Activated T-helper 17 cell treated with anti-CD3 and anti-CD28 coated beads, Interleukin-2, amount 50 U/mL, for 72 hours (primary cell): ENCODE measurements around the gene PRKCB. TPM values are rescaled to one million over a fixed set of nuclear protein-coding genes. Genes with fewer than 3 reads are reported as not detected.

Experiments used
- ATAC-seq: fragments of 150-1000 bp; cut with Tn5 transposase; replicated peaks from 2 replicates; pipeline ENCODE4 v1.10.0; 2021; ENCODE audit warnings: mild to moderate bottlenecking, moderate library complexity
- H3K27ac Mint-ChIP-seq: one replicate; pipeline ENCODE4 v1.8.0; 2022; ENCODE audit warnings: mixed read lengths
- H3K27me3 Mint-ChIP-seq: one replicate; pipeline ENCODE4 v1.8.0; 2022; ENCODE audit warnings: mixed read lengths
- H3K36me3 Mint-ChIP-seq: one replicate; pipeline ENCODE4 v1.8.0; 2022; ENCODE audit warnings: low read depth, mild to moderate bottlenecking, mixed read lengths
- H3K4me1 Mint-ChIP-seq: one replicate; pipeline ENCODE4 v1.8.0; 2022; ENCODE audit warnings: mixed read lengths
- H3K4me3 Mint-ChIP-seq: one replicate; pipeline ENCODE4 v1.8.0; 2022; ENCODE audit warnings: mild to moderate bottlenecking, mixed read lengths
- H3K9me3 Mint-ChIP-seq: one replicate; pipeline ENCODE4 v1.8.0; 2022; ENCODE audit warnings: mixed read lengths
- total RNA-seq, 2 donors: library from RNA; stranded (reverse); gene quantifications; one replicate each; pipeline ENCODE4 v1.2.3, GENCODE V29; 2022

The PRKCB gene
- total RNA-seq, 2 donors from 2014 or later = 76.0 to 87.7 TPM

DNA sequence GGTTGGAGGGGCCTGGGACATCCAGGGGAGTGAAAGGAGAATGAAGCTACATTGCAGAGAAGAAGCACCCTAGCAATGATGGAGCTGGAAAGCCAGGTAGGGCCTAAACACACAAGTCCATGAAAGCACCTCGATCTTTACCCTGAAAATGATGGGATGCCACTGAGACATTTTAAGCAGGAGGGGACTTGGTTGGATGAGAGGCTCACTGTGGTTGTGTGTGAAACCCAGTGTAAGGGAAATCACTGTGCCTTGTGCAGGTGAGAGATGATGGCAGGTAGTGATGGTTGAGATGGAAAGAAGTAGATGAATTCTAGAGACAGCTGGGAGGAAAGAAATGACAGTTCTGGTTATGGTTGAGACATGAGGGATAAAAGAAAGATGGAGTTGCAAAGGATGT is 287.5 kb downstream of the PRKCB start:
- no peak overlapping the region for H3K4me3 Mint-ChIP-seq
- H3K9me3 Mint-ChIP-seq = no peaks in the 10 kb centered on the region
- no peak for ATAC-seq
- H3K27me3 Mint-ChIP-seq = no peaks in the 10 kb centered on the region
- peaks cover 6% of the 10 kb centered on the region for H3K4me1 Mint-ChIP-seq
- peaks cover 82% of the 10 kb centered on the region for H3K36me3 Mint-ChIP-seq
- H3K27ac Mint-ChIP-seq = no peak overlapping the region

DNA sequence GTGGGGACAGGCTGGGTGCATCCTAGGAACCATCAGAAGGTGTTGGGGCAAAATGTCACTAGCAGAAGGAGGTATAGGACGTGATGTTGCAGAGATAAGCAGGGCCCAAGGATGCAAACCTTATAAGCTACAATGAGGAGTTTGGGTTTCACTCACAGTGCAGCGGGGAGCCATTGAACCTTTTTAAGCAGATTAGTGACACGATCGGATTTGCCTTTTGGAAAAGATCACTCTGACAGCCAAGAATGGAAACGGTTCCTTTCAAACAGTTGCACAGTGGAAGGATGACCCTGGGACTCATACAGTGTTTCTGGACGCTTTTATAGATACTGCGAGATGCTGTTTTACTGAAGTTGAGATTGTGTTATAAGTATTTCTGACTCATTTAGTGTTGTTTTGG is 288.5 kb downstream of the PRKCB start:
- ATAC-seq = no peak

DNA sequence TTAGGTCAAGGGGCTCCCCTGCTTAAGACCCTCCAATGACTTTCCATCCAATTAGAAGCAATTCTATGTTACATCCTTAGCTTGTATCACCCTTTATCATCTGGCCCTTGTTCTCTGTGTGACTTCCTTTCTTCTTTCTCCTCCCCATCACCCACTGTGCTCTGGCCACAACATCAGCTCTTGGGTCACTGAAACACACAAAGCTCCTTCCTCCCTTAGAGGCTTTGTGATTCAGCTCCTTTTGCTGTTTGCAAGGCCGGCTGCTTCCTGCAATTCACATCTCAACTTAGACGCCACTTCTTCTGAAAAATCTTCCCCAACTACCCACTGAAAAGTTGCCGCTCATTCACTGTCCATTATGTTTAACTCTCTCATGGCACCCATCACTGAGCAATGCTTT is 289.4 kb downstream of the PRKCB start:
- H3K4me1 Mint-ChIP-seq = peaks cover 11% of the 10 kb centered on the region
- ATAC-seq = no peak
- H3K4me3 Mint-ChIP-seq = no peak overlapping the region
- no peaks in the 10 kb centered on the region for H3K9me3 Mint-ChIP-seq
- peak overlapping the region; percentile 4 for H3K27ac Mint-ChIP-seq
- peaks cover 86% of the 10 kb centered on the region for H3K36me3 Mint-ChIP-seq
- no peaks in the 10 kb centered on the region for H3K27me3 Mint-ChIP-seq

More for the DNA sequence above, 288.5 kb downstream of the PRKCB start:
- Mint-ChIP-seq H3K27me3 (no peaks in the 10 kb centered on the region), H3K4me3 (no peak overlapping the region), H3K36me3 (peaks cover 86% of the 10 kb centered on the region), H3K4me1 (peaks cover 7% of the 10 kb centered on the region), H3K9me3 (no peaks in the 10 kb centered on the region), H3K27ac (no peak overlapping the region)

DNA sequence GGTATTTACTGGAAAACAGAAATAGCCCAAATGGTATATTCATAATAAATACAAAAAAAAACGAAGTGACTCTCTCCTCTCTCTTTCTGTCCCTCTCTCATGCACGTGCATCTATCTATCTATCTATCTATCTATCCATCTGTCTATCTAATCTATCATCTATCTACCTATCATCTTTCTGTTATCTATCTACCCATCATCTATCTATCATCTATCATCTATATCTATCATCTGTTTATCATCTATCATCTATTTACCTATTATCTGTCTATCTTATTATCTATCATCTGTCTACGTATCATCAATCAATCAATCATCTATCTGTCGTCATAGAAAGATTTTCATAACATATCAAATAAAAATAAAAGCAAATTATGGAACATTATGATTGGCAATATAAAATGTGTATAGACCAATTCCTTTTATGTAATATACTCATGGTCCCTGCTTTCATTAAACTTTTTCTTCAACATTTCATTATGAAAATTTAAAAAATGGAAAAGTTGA is 293.7 kb downstream of the PRKCB start:
- peaks cover 10% of the 10 kb centered on the region for H3K4me1 Mint-ChIP-seq
- peaks cover 83% of the 10 kb centered on the region for H3K36me3 Mint-ChIP-seq
- ATAC-seq = no peak
- H3K27ac Mint-ChIP-seq = no peak overlapping the region
- no peak overlapping the region for H3K4me3 Mint-ChIP-seq
- no peaks in the 10 kb centered on the region for H3K9me3 Mint-ChIP-seq
- no peaks in the 10 kb centered on the region for H3K27me3 Mint-ChIP-seq

DNA sequence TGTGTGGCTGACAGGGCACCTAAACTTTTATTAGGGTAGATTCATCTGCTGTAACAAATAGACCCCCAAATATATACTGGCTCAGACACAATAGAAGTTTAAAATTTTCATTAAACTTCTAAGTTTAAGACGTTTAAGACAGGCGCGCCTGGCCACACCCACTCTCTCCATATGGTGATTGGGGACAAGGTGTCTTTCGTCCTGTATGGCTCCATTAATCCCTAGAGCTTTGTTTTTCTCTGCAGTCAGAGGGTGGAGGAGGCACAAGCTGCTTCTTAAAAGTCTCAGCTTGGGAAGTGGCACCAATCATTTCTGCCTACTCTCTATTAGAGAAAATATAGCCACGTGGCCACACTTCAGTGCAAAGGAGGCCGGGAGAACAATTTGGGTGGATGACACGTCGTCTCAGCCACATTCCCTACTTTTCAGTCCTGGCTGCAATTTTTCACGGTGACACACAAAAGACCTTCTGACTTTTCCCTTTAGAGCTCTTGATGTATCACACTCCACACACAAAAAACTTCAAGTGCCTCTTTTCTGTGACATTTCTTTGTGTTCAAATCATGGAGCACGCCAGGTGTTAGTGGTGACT is 294.8 kb downstream of the PRKCB start:
- no peak for ATAC-seq
- Mint-ChIP-seq H3K36me3 (peaks cover 77% of the 10 kb centered on the region), H3K27ac (no peak overlapping the region), H3K4me1 (peaks cover 10% of the 10 kb centered on the region), H3K27me3 (no peaks in the 10 kb centered on the region), H3K9me3 (no peaks in the 10 kb centered on the region), H3K4me3 (no peak overlapping the region)

DNA sequence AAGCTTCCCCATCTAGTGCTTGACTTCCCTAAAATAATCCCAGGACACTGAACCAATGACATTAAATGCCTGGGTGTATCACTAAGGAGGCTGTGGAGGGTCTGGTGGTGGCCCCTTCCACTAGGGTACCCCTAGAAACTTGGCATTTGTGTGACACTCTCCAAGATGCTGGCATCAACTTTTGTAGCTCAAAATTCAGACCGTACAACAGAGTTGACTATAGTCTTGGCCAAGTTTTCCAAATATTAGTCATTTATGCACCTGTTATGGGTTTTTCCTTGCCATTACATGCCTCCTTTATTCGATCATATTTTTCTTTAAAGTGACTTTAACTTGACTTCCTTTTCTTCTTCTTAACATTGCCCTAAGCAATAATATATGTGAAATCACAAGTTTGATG is 295.5 kb downstream of the PRKCB start:
- ATAC-seq = peak; percentile 54
- no peak overlapping the region for H3K27ac Mint-ChIP-seq
- H3K4me1 Mint-ChIP-seq = peaks cover 14% of the 10 kb centered on the region
- peaks cover 77% of the 10 kb centered on the region for H3K36me3 Mint-ChIP-seq
- no peaks in the 10 kb centered on the region for H3K27me3 Mint-ChIP-seq
- no peak overlapping the region for H3K4me3 Mint-ChIP-seq
- H3K9me3 Mint-ChIP-seq = no peaks in the 10 kb centered on the region

DNA sequence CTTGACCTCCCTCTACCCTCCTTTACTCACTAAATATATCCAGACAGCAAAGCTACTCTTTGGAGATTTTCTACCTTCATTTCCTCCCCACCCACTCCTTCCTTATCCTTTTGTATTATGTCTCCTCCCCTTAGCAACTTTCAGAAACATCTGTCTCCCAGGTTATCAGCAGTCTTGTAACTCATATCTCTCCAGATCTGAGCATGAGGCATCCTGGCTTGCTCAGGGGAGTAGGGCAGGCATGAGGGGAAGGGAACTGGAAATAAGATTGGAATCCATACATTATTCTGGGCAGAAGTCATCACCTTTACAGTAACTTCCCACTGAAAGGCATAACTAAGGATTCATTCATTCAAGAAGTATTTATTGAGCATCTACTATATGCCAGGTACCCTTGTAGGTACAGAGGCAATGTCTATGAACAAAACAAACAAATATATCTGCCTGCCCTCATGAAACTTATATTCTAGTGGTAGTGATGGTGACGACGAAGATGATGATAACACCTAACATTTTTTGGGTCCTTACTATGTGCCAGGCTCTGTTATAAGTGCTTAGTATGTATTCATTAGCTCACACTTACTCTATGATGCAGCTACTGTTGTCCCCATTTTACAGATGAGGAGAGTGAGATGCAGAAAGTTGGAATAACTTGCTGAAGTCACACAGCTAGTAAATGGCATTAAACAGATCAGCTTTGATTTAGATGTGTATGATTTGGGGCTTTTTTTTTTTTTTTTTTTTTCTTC is 296.4 kb downstream of the PRKCB start:
- ATAC-seq = peak; percentile 39
- H3K4me3 Mint-ChIP-seq = no peak overlapping the region
- H3K27ac Mint-ChIP-seq = peak overlapping the region; percentile 26
- peaks cover 15% of the 10 kb centered on the region for H3K4me1 Mint-ChIP-seq
- peaks cover 73% of the 10 kb centered on the region for H3K36me3 Mint-ChIP-seq
- no peaks in the 10 kb centered on the region for H3K27me3 Mint-ChIP-seq
- H3K9me3 Mint-ChIP-seq = no peaks in the 10 kb centered on the region

DNA sequence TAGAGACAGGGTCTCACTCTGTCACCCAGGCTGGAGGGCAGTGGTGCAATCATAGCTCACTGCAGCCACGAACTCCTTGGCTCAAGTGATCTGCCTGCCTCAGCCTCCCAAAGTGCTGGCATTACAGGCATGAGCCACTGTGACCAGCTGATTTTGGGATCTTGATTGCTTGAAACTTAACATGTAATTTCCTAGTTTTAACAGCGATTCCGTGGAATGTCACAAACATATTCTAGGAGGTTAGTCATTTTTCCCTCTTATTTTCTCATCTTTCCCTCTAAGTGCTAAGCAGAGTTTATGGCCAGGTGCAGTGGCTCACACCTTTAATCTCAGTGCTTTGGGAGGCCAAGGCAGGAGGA is 297.0 kb downstream of the PRKCB start:
- Mint-ChIP-seq H3K4me3 (no peak overlapping the region), H3K4me1 (peaks cover 15% of the 10 kb centered on the region), H3K27ac (no peak overlapping the region), H3K27me3 (no peaks in the 10 kb centered on the region), H3K9me3 (no peaks in the 10 kb centered on the region), H3K36me3 (peaks cover 73% of the 10 kb centered on the region)
- ATAC-seq = no peak

DNA sequence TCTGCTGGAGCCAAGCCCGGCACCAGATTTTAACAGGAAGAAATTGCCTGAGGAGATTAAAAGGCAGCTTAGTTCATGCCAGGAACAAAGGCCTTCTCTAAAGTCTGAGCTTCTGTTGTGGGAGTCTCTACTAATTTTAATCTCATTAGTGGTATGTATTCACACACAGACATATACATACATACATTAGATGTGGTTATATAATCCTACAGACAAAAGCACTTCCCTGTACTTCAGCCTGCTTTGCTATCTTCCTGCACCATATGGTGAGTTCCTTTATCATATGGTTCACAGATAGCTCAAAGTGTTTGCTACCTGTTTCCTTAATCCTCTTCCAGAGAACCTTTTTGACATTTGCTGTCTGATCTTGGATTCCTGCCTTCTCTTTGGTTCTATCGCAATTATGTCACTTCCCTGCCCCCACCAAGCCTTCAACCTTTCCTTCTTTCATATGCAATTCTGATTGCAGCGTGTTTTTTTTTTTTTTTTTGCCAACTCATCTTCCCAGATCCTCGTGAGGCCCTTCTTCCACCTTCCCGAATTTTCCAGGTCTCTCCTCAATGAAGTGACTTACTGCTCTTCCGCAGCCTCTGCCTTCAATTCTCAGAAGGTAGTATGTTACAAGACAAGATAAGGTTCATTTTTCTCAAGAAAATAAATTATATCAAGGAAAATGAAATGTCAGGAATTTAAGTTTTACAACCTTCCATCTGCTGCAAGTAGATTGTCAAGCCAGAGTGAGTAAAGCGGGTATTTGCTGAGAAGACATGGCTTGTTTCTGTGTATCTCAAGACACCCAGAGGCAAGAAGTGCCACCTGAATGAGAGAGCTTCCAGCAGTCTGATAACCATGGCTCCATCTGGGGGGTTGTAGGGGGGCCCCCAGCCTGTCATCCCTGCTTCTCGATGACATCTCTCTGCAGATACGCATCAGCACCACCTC is 300.1 kb downstream of the PRKCB start:
- H3K36me3 Mint-ChIP-seq = peaks cover 72% of the 10 kb centered on the region
- H3K27me3 Mint-ChIP-seq = no peaks in the 10 kb centered on the region
- no peak overlapping the region for H3K4me3 Mint-ChIP-seq
- H3K27ac Mint-ChIP-seq = no peak overlapping the region
- H3K9me3 Mint-ChIP-seq = no peaks in the 10 kb centered on the region
- peaks cover 28% of the 10 kb centered on the region for H3K4me1 Mint-ChIP-seq
- ATAC-seq = no peak

DNA sequence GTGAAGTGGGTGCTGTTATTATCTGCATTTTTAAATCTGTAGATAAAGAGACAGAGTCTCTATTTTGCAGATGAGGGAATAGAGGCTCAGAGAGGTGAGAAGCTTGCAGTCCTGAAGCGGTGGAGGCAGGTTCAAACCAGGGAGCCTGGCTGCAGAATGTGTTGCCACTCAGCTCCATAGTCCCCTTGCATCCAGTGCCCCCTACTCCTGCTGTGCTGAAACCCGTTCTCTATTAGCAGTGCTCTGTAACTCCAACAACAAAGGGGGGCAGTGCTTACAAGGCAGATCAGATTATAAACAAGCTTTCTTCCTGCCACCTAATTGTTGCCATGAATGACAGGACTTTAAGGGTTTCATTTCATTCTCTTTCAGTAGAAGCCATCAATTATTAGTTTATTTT is 302.2 kb downstream of the PRKCB start:
- ATAC-seq = no peak

DNA sequence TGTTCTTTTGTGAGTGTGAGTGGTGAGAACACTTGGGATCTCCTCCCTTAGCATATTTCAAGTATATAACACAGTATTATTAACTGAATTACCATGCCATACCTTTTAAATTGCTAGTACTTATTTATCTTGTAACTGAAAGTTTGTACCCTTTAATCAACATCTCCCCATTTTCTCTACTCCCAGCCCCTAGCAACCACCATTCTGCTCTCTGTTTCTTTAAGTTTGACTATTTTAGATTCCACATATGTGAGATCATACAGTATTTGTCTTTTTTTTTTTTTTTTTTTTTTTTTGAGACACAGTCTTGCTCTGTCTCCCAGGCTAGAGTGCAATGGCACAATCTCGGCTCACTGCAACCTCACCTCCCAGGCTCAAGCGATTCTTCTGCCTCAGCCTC is 302.8 kb downstream of the PRKCB start:
- no peaks in the 10 kb centered on the region for H3K9me3 Mint-ChIP-seq
- peaks cover 29% of the 10 kb centered on the region for H3K4me1 Mint-ChIP-seq
- H3K27me3 Mint-ChIP-seq = no peaks in the 10 kb centered on the region
- no peak overlapping the region for H3K4me3 Mint-ChIP-seq
- no peak for ATAC-seq
- peak overlapping the region; percentile 70 for H3K27ac Mint-ChIP-seq
- peaks cover 64% of the 10 kb centered on the region for H3K36me3 Mint-ChIP-seq

More for the DNA sequence above, 302.2 kb downstream of the PRKCB start:
- Mint-ChIP-seq H3K27ac (peak overlapping the region; percentile 70), H3K4me3 (no peak overlapping the region), H3K4me1 (peaks cover 29% of the 10 kb centered on the region), H3K36me3 (peaks cover 69% of the 10 kb centered on the region), H3K9me3 (no peaks in the 10 kb centered on the region), H3K27me3 (no peaks in the 10 kb centered on the region)

DNA sequence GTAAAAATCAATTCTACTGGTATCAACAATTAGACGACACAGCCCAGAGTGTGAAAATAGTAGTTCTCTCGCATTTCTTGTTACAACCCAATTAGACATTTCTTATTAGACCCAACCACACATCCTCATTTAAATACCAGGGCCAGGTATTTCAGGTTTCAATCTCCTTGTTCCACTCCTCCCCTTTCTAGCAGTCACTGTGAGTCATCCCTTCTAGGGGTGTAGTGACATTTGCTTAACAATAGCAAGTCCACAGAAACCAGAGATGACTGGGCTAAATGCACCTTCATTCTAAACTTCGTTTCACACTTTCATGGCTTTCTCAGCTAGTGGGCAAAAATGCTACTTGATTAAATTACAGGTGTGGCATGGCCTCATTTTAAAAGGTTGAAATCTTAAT is 303.5 kb downstream of the PRKCB start:
- peak overlapping the region; percentile 70 for H3K27ac Mint-ChIP-seq
- H3K36me3 Mint-ChIP-seq = peaks cover 63% of the 10 kb centered on the region

DNA sequence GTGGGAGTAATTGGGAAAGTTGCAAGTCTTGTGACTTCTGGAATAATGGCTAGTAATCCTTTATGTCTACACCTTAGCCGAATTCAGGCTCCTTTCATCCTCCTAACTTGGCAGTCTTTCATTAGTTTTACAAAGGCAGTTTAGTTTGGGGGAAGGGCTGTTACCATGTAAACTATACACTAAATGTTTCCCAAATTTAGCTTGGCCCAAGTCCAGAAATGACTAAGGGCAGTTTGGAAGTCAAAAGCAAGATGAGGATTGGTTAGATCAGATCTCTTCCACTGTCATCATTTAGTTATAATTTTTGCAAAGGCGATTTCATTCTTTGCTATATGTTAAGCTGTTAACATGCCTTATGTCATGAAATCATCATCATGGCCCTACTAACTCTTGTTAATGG is 304.9 kb downstream of the PRKCB start:
- peaks cover 42% of the 10 kb centered on the region for H3K4me1 Mint-ChIP-seq
- peak overlapping the region; percentile 70 for H3K27ac Mint-ChIP-seq

More for the DNA sequence above, 303.5 kb downstream of the PRKCB start:
- Mint-ChIP-seq H3K4me1 (peaks cover 34% of the 10 kb centered on the region), H3K9me3 (no peaks in the 10 kb centered on the region), H3K4me3 (peak overlapping the region; percentile 31), H3K27me3 (no peaks in the 10 kb centered on the region)
- peak; percentile 100 for ATAC-seq

DNA sequence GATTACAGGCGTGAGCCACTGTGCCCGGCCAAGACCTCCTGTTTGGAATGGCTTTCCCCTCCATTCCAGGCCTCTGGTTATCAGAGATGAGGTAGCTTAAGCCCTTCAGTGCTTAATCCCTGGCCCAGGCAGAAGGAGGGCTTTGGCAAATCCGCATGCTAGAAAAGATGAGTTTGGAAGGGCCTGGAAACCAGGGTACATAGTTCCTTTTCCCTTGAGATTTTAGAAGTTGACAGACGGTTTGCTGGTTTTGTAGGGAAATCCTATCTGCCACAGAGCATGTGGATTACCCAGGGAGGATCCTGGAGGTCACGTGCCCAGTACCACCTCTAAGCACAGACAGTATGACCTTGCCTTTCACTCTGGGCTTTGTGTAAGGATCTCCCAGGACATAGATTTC is 305.7 kb downstream of the PRKCB start:
- Mint-ChIP-seq H3K36me3 (peaks cover 69% of the 10 kb centered on the region), H3K27ac (no peak overlapping the region), H3K9me3 (no peaks in the 10 kb centered on the region), H3K4me1 (peaks cover 37% of the 10 kb centered on the region), H3K27me3 (no peaks in the 10 kb centered on the region), H3K4me3 (no peak overlapping the region)
- ATAC-seq = no peak

More for the DNA sequence above, 304.9 kb downstream of the PRKCB start:
- H3K36me3 Mint-ChIP-seq = peaks cover 69% of the 10 kb centered on the region
- no peak for ATAC-seq
- H3K4me3 Mint-ChIP-seq = no peak overlapping the region
- no peaks in the 10 kb centered on the region for H3K9me3 Mint-ChIP-seq
- H3K27me3 Mint-ChIP-seq = no peaks in the 10 kb centered on the region
